ENCODE results near the gene TRIM9.

The TRIM9 gene

GRCh38 chr14:50936882-50937281 lies 158.0 kb downstream of the TRIM9 start:
- TF ChIP-seq CTCF (conservative IDR thresholded peaks at IDR 0.05; ENCODE audit: low read length) (no peak), EZH2phosphoT487 (IDR thresholded peaks at IDR 0.05; ENCODE audit: borderline replicate concordance) (no peak)
- Histone ChIP-seq H3K9me3 (ENCODE audit: insufficient read depth, low read depth, low read length) (no peaks in the 10 kb centered on the region), H3F3A (ENCODE audit: low read depth) (no peaks in the 10 kb centered on the region), H3K9me2 (replicated peaks; ENCODE audit: low read depth, low read length) (no peaks in the 10 kb centered on the region), H3K4me3 (ENCODE audit: low read length, poor library complexity, severe bottlenecking) (no peak overlapping the region), H2AFZ (ENCODE audit: low read length) (no peak overlapping the region), H3K27me3 (ENCODE audit: insufficient read depth, low read length, poor library complexity, severe bottlenecking) (no peaks in the 10 kb centered on the region), H3K36me3 (ENCODE audit: insufficient read depth, low read length) (no peaks in the 10 kb centered on the region; the same call in 1 of the 2 replicates), H3K4me1 (ENCODE audit: insufficient read depth, low read length, poor library complexity, severe bottlenecking) (peaks cover 39% of the 10 kb centered on the region), H4K20me1 (ENCODE audit: insufficient read depth, low read length, poor library complexity, severe bottlenecking) (no peaks in the 10 kb centered on the region), H3K4me2 (ENCODE audit: low read depth, low read length, poor library complexity, severe bottlenecking) (peak overlapping the region; percentile 27), H3K79me2 (ENCODE audit: insufficient read depth, low read length) (no peaks in the 10 kb centered on the region; the same call in 1 of the 2 replicates), H3K9ac (ENCODE audit: low read depth, low read length, poor library complexity, severe bottlenecking) (no peak overlapping the region)

- H3K9me2 ChIP-seq (replicated peaks; ENCODE audit: low read depth, low read length): no peaks in the 10 kb centered on the region
- peaks cover 35% of the 10 kb centered on the region for H3K4me1 ChIP-seq (ENCODE audit: insufficient read depth, low read length, poor library complexity, severe bottlenecking)
- no peaks in the 10 kb centered on the region for H4K20me1 ChIP-seq (ENCODE audit: insufficient read depth, low read length, poor library complexity, severe bottlenecking)
- H3K36me3 ChIP-seq (ENCODE audit: insufficient read depth, low read length): peaks cover 4% of the 10 kb centered on the region; the same call in 1 of the 2 replicates
- H2AFZ ChIP-seq (ENCODE audit: low read length): no peak overlapping the region
- TF ChIP-seq CTCF (conservative IDR thresholded peaks at IDR 0.05; ENCODE audit: low read length): no peak
- TF ChIP-seq EZH2phosphoT487 (IDR thresholded peaks at IDR 0.05; ENCODE audit: borderline replicate concordance): no peak
- H3K9ac ChIP-seq (ENCODE audit: low read depth, low read length, poor library complexity, severe bottlenecking): peak overlapping the region; percentile 10
- H3K27me3 ChIP-seq (ENCODE audit: insufficient read depth, low read length, poor library complexity, severe bottlenecking): no peaks in the 10 kb centered on the region
- H3K4me2 ChIP-seq (ENCODE audit: low read depth, low read length, poor library complexity, severe bottlenecking): no peak overlapping the region
- no peak overlapping the region for H3K4me3 ChIP-seq (ENCODE audit: low read length, poor library complexity, severe bottlenecking)
- no peaks in the 10 kb centered on the region for H3K9me3 ChIP-seq (ENCODE audit: insufficient read depth, low read depth, low read length)
- no peaks in the 10 kb centered on the region for H3F3A ChIP-seq (ENCODE audit: low read depth)
- no peaks in the 10 kb centered on the region; the same call in 1 of the 2 replicates for H3K79me2 ChIP-seq (ENCODE audit: insufficient read depth, low read length)
These were observed 158.9 kb downstream of the TRIM9 start for GRCh38 chr14:50936016-50936340.

- Histone ChIP-seq H4K20me1 (ENCODE audit: insufficient read depth, low read length, poor library complexity, severe bottlenecking) (no peaks in the 10 kb centered on the region), H3K79me2 (ENCODE audit: insufficient read depth, low read length) (no peaks in the 10 kb centered on the region; the same call in 1 of the 2 replicates), H3K4me1 (ENCODE audit: insufficient read depth, low read length, poor library complexity, severe bottlenecking) (peaks cover 32% of the 10 kb centered on the region), H3K4me2 (ENCODE audit: low read depth, low read length, poor library complexity, severe bottlenecking) (no peak overlapping the region), H3K4me3 (ENCODE audit: low read length, poor library complexity, severe bottlenecking) (no peak overlapping the region), H3K9ac (ENCODE audit: low read depth, low read length, poor library complexity, severe bottlenecking) (peak overlapping the region; percentile 10), H3K9me2 (replicated peaks; ENCODE audit: low read depth, low read length) (no peaks in the 10 kb centered on the region), H3K36me3 (ENCODE audit: insufficient read depth, low read length) (peaks cover 4% of the 10 kb centered on the region; the same call in 1 of the 2 replicates), H3K27me3 (ENCODE audit: insufficient read depth, low read length, poor library complexity, severe bottlenecking) (no peaks in the 10 kb centered on the region), H2AFZ (ENCODE audit: low read length) (no peak overlapping the region), H3F3A (ENCODE audit: low read depth) (no peaks in the 10 kb centered on the region), H3K9me3 (ENCODE audit: insufficient read depth, low read depth, low read length) (no peaks in the 10 kb centered on the region)
- TF ChIP-seq CTCF (conservative IDR thresholded peaks at IDR 0.05; ENCODE audit: low read length): no peak
These were observed 159.5 kb downstream of the TRIM9 start for GRCh38 chr14:50935126-50936015.
